Endothelial cell of umbilical vein (primary cell): ENCODE measurements around the gene MRPL24. TPM values are rescaled to one million over a fixed set of nuclear protein-coding genes. Genes with fewer than 3 reads are reported as not detected.

Experiments used
- BruUV-seq: library from RNA; stranded (reverse); fragments of 400-500 nt; replicated peaks from 2 replicates; lab custom pipeline; 2021; lab: Mats Ljungman, UMichigan
- CTCF ChIA-PET: fragments of 300-600, 350-600 bp; sonication (Branson Sonifier 250); formaldehyde crosslinking; loops from one replicate; lab custom pipeline; 2021; ENCODE audit warnings: antibody characterized with exemption, inconsistent platforms; lab: Charles Lee
- POLR2A ChIA-PET: fragments of 300-600, 350-600 bp; sonication (Branson Sonifier 250); formaldehyde crosslinking; loops from one replicate; lab custom pipeline; 2021; ENCODE audit warnings: antibody characterized with exemption, inconsistent platforms; lab: Charles Lee
- DNase-seq: peaks from one replicate; pipeline ENCODE4 v3.0.0-alpha.2; 2011; ENCODE audit warnings: low read depth, low spot score
- FAIRE-seq: peaks from 2 replicates; lab custom pipeline; 2011; peaks lifted over from hg19 to GRCh38; lab: Jason Lieb, UNC
- H2AFZ ChIP-seq: 2 replicates; pipeline ENCODE4 v1.6.0; 2012; ENCODE audit warnings: low read depth, low read length, control low read depth, inconsistent platforms
- H3K27ac ChIP-seq: 2 replicates; pipeline ENCODE4 v1.5.1; 2011; ENCODE audit warnings: low read depth, mild to moderate bottlenecking, control low read depth, low read length, moderate library complexity; ENCODE audit not compliant: insufficient read depth
- H3K27me3 ChIP-seq, 2 experiments: 2 replicates each; pipeline versions ENCODE4 v1.6.0 to v1.6.1; 2011; ENCODE audit warnings: low read length in 2 of 2, mixed read lengths in 1 of 2; ENCODE audit not compliant: control insufficient read depth in 2 of 2, insufficient read depth in 2 of 2
- H3K36me3 ChIP-seq, 2 experiments: 2 replicates in 1 of 2; 3 replicates in 1 of 2; pipeline ENCODE4 v1.5.1; 2011; ENCODE audit warnings: low read length in 2 of 2, mild to moderate bottlenecking in 1 of 2, moderate library complexity in 1 of 2; ENCODE audit not compliant: control insufficient read depth in 2 of 2, insufficient read depth in 2 of 2; ENCODE audit errors: extremely low read depth in 1 of 2
- H3K4me1 ChIP-seq: 3 replicates; pipeline ENCODE4 v1.5.1; 2011; ENCODE audit warnings: mild to moderate bottlenecking, low read length; ENCODE audit not compliant: control insufficient read depth, insufficient read depth; ENCODE audit errors: extremely low read depth
- H3K4me2 ChIP-seq: 2 replicates; pipeline ENCODE4 v1.6.1; 2011; ENCODE audit warnings: low read length, control low read depth, mixed read lengths; ENCODE audit not compliant: insufficient read depth
- H3K4me3 ChIP-seq, 3 experiments: fragments of 200-600 bp in 1 of 3; sonication (generic), shearing (Covaris generic) in 1 of 3; replicated peaks in 1 of 3; 2 replicates each; pipeline ENCODE4 v1.5.1; 2011 to 2016; ENCODE audit warnings: control low read depth in 3 of 3, low read length in 3 of 3, mild to moderate bottlenecking in 2 of 3, inconsistent platforms in 1 of 3, low read depth in 1 of 3, moderate library complexity in 1 of 3; ENCODE audit not compliant: insufficient read depth in 1 of 3
- H3K79me2 ChIP-seq: 2 replicates; pipeline ENCODE4 v1.6.0; 2012; ENCODE audit warnings: low read length, inconsistent platforms; ENCODE audit not compliant: control insufficient read depth, insufficient read depth
- H3K9ac ChIP-seq: replicated peaks from 2 replicates; pipeline ENCODE3; 2011; ENCODE audit warnings: low read length, control low read depth; ENCODE audit not compliant: insufficient read depth; ENCODE audit errors: extremely low read depth
- H3K9me1 ChIP-seq: replicated peaks from 3 replicates; pipeline ENCODE4 v1.6.0; 2011; ENCODE audit warnings: mild to moderate bottlenecking, low read length; ENCODE audit not compliant: control insufficient read depth, insufficient read depth; ENCODE audit errors: extremely low read depth
- H3K9me3 ChIP-seq: replicated peaks from 2 replicates; pipeline ENCODE4 v1.5.1; 2012; ENCODE audit warnings: low read length, inconsistent platforms; ENCODE audit not compliant: control insufficient read depth, insufficient read depth
- H4K20me1 ChIP-seq: replicated peaks from 2 replicates; pipeline ENCODE3; 2011; ENCODE audit warnings: mild to moderate bottlenecking, low read length; ENCODE audit not compliant: control insufficient read depth, insufficient read depth; ENCODE audit errors: extremely low read depth
- CTCF ChIP-seq, 2 donors: IDR thresholded peaks; 1 replicate in 1 of 2; 2 replicates in 1 of 2; pipeline ENCODE4 v1.5.1; 2011; ENCODE audit warnings: low read length in 2 of 2, mild to moderate bottlenecking in 2 of 2, moderate library complexity in 2 of 2, control low read depth in 1 of 2, inconsistent platforms in 1 of 2, low read depth in 1 of 2; ENCODE audit not compliant: insufficient read depth in 1 of 2; ENCODE audit errors: extremely low read depth in 1 of 2
- EZH2 ChIP-seq: IDR thresholded peaks from 2 replicates; pipeline ENCODE4 v1.6.1; 2012; ENCODE audit warnings: borderline replicate concordance, low read depth, mild to moderate bottlenecking, moderate library complexity, low read length, inconsistent platforms; ENCODE audit not compliant: severe bottlenecking
- FOS ChIP-seq: IDR thresholded peaks from 2 replicates; pipeline ENCODE4 v1.6.1; 2011; ENCODE audit warnings: mild to moderate bottlenecking, low read length, moderate library complexity, borderline replicate concordance; ENCODE audit not compliant: insufficient read depth
- GATA2 ChIP-seq: IDR thresholded peaks from 2 replicates; pipeline ENCODE4 v1.7.0; 2011; ENCODE audit warnings: low read depth, mild to moderate bottlenecking, moderate library complexity, mixed read lengths, low read length; ENCODE audit not compliant: insufficient read length, insufficient read depth
- JUN ChIP-seq: IDR thresholded peaks from 2 replicates; pipeline ENCODE4 v1.6.1; 2011; ENCODE audit warnings: borderline replicate concordance, low read depth; ENCODE audit not compliant: insufficient read length, insufficient read depth
- MAX ChIP-seq: IDR thresholded peaks from 2 replicates; pipeline ENCODE4 v1.6.1; 2011; ENCODE audit not compliant: insufficient read depth, insufficient read length
- MYC ChIP-seq: IDR thresholded peaks from one replicate; pipeline ENCODE4 v1.6.1; 2011; ENCODE audit warnings: mild to moderate bottlenecking, low read depth, low read length
- POLR2A ChIP-seq: IDR thresholded peaks from 2 replicates; pipeline ENCODE4 v1.6.1; 2012; ENCODE audit warnings: low read depth, mild to moderate bottlenecking, control low read depth, low read length
- POLR2AphosphoS5 ChIP-seq: IDR thresholded peaks from 2 replicates; pipeline ENCODE4 v1.6.1; 2012; ENCODE audit warnings: low read depth, mild to moderate bottlenecking, control low read depth, low read length, moderate library complexity; ENCODE audit not compliant: insufficient read depth
- dilution Hi-C: fragments of 300-500 bp; cut with MboI; formaldehyde crosslinking; loops from one replicate; pipeline ENCODE4 v1.15.0; 2019; ENCODE audit warnings: low sequenced_read_pairs; ENCODE audit not compliant: extremely low pct_ligation_motif_present
- intact Hi-C: fragments of 100-400 bp; cut with micrococcal nuclease; formaldehyde crosslinking; loops from one replicate; pipeline ENCODE4 v1.10.0; 2022
- polyA plus RNA-seq, 4 experiments: library from polyadenylated mRNA; depleted of rRNA in 3 of 4; stranded (reverse) in 3 of 4; unstranded in 1 of 4; fragments of >200 nt; gene quantifications; 2 replicates each; pipeline versions ENCODE4 v1.2.1 to v1.2.3, GENCODE V29; 2011 to 2012; ENCODE audit warnings: missing spikeins in 1 of 4
- total RNA-seq: library from RNA; stranded (reverse); gene quantifications from 2 replicates; pipeline ENCODE4 v1.2.3, GENCODE V29; 2021

Gene MRPL24
- total and polyA plus RNA-seq, 2 donors (not counting 3 experiments of a cell fraction or from before 2014, with no cell fraction given), result 47.9 to 77.7 TPM

GRCh38 chr1:156714830-156715229 lies 26.1 kb downstream of the MRPL24 start:
- H2AFZ ChIP-seq, result no peak overlapping the region
- no peaks in the 10 kb centered on the region for H4K20me1 ChIP-seq
- intact Hi-C loops (no loop called here), dilution Hi-C loops (no loop called here)
- no peaks in the 10 kb centered on the region for H3K27me3 ChIP-seq
- no peak overlapping the region for H3K4me3 ChIP-seq
- H3K9ac ChIP-seq, result no peak overlapping the region
- ChIA-PET CTCF (interaction anchor here (2.0 to 11.2 kb wide), 3 partner anchors 9 to 24 kb away, joined by 11 to 138 read pairs (median 82); partner anchors contain the start of gene CRABP2), POLR2A (no interaction called here)
- DNase-seq (no peak), FAIRE-seq (no peak)
- H3K4me1 ChIP-seq, result no peaks in the 10 kb centered on the region
- no peak for TF ChIP-seq CTCF (IDR thresholded peaks at IDR 0.05; ENCODE audit: extremely low read depth in 1 of 2, insufficient read depth in 1 of 2, low read depth in 1 of 2, low read length in 2 of 2)
- no peak for TF ChIP-seq EZH2
- TF ChIP-seq MAX, result no peak
- no peak for TF ChIP-seq MYC
- TF ChIP-seq POLR2AphosphoS5, result no peak
- TF ChIP-seq GATA2, result no peak
- no peak for TF ChIP-seq FOS
- TF ChIP-seq JUN, result no peak
- TF ChIP-seq POLR2A, result no peak
- H3K9me3 ChIP-seq, result no peaks in the 10 kb centered on the region
- H3K79me2 ChIP-seq, result no peaks in the 10 kb centered on the region
- H3K36me3 ChIP-seq, result no peaks in the 10 kb centered on the region
- no peaks in the 10 kb centered on the region for H3K9me1 ChIP-seq
- BruUV-seq, result no TSS peak
- H3K27ac ChIP-seq, result no peak overlapping the region
- no peak overlapping the region for H3K4me2 ChIP-seq
